Pons (tissue), 1 donor: Measurements from ENCODE around the gene ZAP70.

Source experiments
- DNase-seq: peaks from one replicate; pipeline ENCODE4 v3.0.0-alpha.2; 2016; ENCODE audit warnings: low spot score

The ZAP70 gene

GRCh38 chr2:97717613-97717995 lies 4.2 kb downstream of the ZAP70 start:
- no peak for DNase-seq

- no peak for DNase-seq
Observed at GRCh38 chr2:97718051-97718882, 4.9 kb downstream of the ZAP70 start.

GRCh38 chr2:97718942-97719341 lies 5.6 kb downstream of the ZAP70 start:
- DNase-seq, result no peak

- no peak for DNase-seq
Observed at GRCh38 chr2:97719362-97720155, 6.2 kb downstream of the ZAP70 start.

- no peak for DNase-seq
Observed at GRCh38 chr2:97720746-97721145, 7.4 kb downstream of the ZAP70 start.

GRCh38 chr2:97722227-97722626 lies 8.9 kb downstream of the ZAP70 start:
- no peak for DNase-seq

GRCh38 chr2:97723156-97724072 lies 10.0 kb downstream of the ZAP70 start:
- no peak for DNase-seq

- no peak for DNase-seq
Observed at GRCh38 chr2:97724073-97724410, 10.7 kb downstream of the ZAP70 start.

GRCh38 chr2:97724501-97724900 lies 11.1 kb downstream of the ZAP70 start:
- DNase-seq, result no peak

GRCh38 chr2:97724946-97725688 lies 11.7 kb downstream of the ZAP70 start:
- DNase-seq, result no peak

- DNase-seq, result no peak
Observed at GRCh38 chr2:97726261-97727064, 13.1 kb downstream of the ZAP70 start.

GRCh38 chr2:97727296-97727695 lies 13.9 kb downstream of the ZAP70 start:
- DNase-seq, result no peak

GRCh38 chr2:97728091-97728731 lies 14.8 kb downstream of the ZAP70 start:
- peak; percentile 12 for DNase-seq

- no peak for DNase-seq
Observed at GRCh38 chr2:97730245-97730644, 16.9 kb downstream of the ZAP70 start.

GRCh38 chr2:97731274-97732020 lies 18.1 kb downstream of the ZAP70 start:
- DNase-seq, result no peak

- no peak for DNase-seq
Observed at GRCh38 chr2:97732436-97733340, 19.3 kb downstream of the ZAP70 start.

- DNase-seq, result no peak
Observed at GRCh38 chr2:97733341-97734035, 20.1 kb downstream of the ZAP70 start.
